ENCODE measurements around the gene KRTAP10-8.
"Not testable (repeated sequence)": the region's sequence is repeated elsewhere in the genome, so short reads cannot be mapped to it uniquely, and the experiment has no call there.

Gene KRTAP10-8

GRCh38 chr21:44623575-44623974 is 11.7 kb downstream of the KRTAP10-8 start:
- no peak for DNase-seq

GRCh38 chr21:44625756-44626155 is 13.9 kb downstream of the KRTAP10-8 start:
- DNase-seq, result no peak

GRCh38 chr21:44626262-44626661 is 14.4 kb downstream of the KRTAP10-8 start:
- DNase-seq, result no peak

- no peak for DNase-seq
These were observed 14.8 kb downstream of the KRTAP10-8 start, which contains the start of gene KRTAP10-9 for GRCh38 chr21:44626673-44627143. KRTAP10-9 (plus strand) TSS chr21:44627093; CDS start chr21:44627172, 79 bp downstream.

GRCh38 chr21:44627181-44627822 is 15.4 kb downstream of the KRTAP10-8 start:
- not testable (repeated sequence) for DNase-seq

- not testable (repeated sequence) for DNase-seq
These were observed 16.0 kb downstream of the KRTAP10-8 start for GRCh38 chr21:44627831-44628233.

- DNase-seq, result no peak
These were observed 17.0 kb downstream of the KRTAP10-8 start for GRCh38 chr21:44628707-44629391.

- DNase-seq, result no peak
These were observed 18.6 kb downstream of the KRTAP10-8 start for GRCh38 chr21:44630440-44630839.

GRCh38 chr21:44632067-44632466 is 20.2 kb downstream of the KRTAP10-8 start:
- no peak for DNase-seq

GRCh38 chr21:44636209-44637017 is 24.5 kb downstream of the KRTAP10-8 start:
- DNase-seq, result no peak

GRCh38 chr21:44637018-44637850 is 25.4 kb downstream of the KRTAP10-8 start, which contains the start of gene KRTAP10-10:
KRTAP10-10 (plus strand) TSS chr21:44637356; CDS start chr21:44637418, 62 bp downstream.
- DNase-seq, result no peak

GRCh38 chr21:44637851-44638348 is 26.0 kb downstream of the KRTAP10-8 start:
- not testable (repeated sequence) for DNase-seq

GRCh38 chr21:44638506-44639330 is 26.8 kb downstream of the KRTAP10-8 start:
- DNase-seq, result not testable (repeated sequence)

GRCh38 chr21:44639331-44639655 is 27.4 kb downstream of the KRTAP10-8 start:
- DNase-seq, result no peak

GRCh38 chr21:44640761-44641160 is 28.9 kb downstream of the KRTAP10-8 start:
- DNase-seq, result no peak

GRCh38 chr21:44643741-44644310 is 31.9 kb downstream of the KRTAP10-8 start:
- no peak for DNase-seq

- DNase-seq, result no peak
These were observed 33.0 kb downstream of the KRTAP10-8 start for GRCh38 chr21:44644878-44645277.

- DNase-seq, result not testable (repeated sequence)
These were observed 34.7 kb downstream of the KRTAP10-8 start, which contains the start of gene KRTAP10-11 for GRCh38 chr21:44646366-44647221. KRTAP10-11 (plus strand) TSS chr21:44646414; CDS start chr21:44646459, 45 bp downstream.

GRCh38 chr21:44647222-44647552 is 35.3 kb downstream of the KRTAP10-8 start:
- DNase-seq, result no peak

Data from NCI-H774 (cell line).